GM15510 (cell line): ENCODE results near the gene EXOC4.

ENCODE experiments used
- POLR2A ChIP-seq: IDR thresholded peaks from 3 replicates; pipeline ENCODE4 v1.6.1; 2011; ENCODE audit warnings: borderline replicate concordance; ENCODE audit not compliant: insufficient read length; ENCODE audit errors: extremely low read depth

EXOC4 gene

DNA sequence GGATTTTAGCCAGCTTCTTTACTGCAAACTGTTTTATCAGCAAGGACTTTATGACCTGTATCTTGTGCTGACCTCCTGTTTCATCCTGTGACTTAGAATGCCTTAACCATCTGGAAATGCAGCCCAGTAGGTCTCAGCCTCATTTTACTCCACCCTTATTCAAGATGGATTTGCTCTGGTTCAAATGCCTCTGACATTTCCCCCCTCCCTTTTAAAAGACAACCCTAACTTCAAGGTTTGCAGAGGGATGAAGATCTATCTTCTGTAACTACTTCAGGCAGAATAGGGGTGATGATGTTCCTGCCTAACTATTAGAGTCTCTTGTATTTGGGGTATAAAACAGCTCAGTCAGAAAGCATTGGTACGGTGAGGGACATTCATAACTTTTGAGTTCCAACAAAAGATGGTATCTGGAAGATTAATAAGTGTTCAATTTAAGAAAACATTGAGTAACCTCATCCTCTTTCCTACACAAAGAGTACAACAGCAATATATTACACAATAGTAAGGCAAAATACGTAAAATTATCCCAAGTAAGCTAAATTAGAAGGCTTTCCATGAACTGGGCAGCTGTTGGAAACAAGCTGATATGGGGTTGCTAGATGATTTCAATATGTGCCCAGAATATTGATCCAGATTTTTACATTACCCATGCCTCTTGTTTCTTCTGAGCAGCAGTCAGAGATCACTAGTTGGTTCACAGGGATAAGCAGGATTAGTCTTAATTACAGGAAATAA is 834.3 kb downstream of the EXOC4 start:
- TF ChIP-seq POLR2A, result no peak

DNA sequence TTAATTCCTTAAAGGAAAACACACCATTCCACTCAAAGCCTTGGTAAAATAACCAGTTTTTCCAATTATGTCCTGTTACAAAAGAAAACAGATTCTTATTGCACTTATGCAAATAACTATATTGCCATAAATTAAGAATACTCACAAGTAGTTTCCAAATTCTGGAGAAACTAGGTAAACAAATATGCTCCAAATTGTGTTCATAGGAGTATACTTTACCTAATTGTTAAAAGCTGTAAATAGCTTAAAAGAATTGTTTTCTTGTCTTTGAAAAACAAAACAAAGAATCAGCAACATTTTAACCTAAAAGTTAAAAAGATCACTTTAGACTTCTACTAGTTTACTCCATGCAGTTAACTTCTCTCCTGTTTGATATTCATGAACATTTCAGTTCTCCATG is 835.3 kb downstream of the EXOC4 start:
- no peak for TF ChIP-seq POLR2A

DNA sequence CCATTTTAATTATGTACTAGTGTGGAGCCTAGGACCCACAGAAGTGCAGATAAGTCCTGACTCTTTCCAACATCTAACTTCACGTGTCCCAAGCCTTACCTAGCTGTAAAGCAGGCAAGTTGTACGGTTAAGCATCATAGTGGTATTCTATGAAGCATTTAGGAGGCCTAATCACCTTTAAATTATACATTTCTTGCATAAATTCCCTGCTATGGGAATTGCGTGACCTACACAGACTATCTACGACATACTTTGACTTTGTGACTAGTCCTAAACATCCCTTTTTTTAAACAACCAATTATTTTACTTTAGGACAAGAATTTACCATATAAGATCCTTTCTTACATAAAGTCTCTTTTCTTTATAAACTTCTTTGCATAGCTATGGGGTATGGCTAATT is 836.6 kb downstream of the EXOC4 start:
- no peak for TF ChIP-seq POLR2A

DNA sequence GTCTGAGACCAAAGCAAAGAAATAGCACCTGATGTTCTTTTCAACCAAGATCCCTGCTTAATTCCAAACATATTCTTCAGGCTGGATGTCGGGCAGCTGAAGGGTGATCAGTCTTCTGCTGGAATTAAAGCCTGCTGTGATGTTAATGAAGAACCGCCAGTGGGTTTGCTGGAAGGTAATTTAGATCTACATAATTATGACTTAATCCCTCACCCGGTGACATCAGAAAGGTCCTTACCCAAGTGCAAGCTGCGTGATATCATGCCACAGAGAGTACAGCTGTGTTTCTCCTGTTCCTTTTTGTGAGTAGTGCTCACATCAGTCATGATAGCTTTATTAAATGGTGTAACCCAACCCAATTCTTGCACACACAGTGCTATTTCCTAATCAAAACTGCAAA is 845.2 kb downstream of the EXOC4 start:
- TF ChIP-seq POLR2A, result no peak

DNA sequence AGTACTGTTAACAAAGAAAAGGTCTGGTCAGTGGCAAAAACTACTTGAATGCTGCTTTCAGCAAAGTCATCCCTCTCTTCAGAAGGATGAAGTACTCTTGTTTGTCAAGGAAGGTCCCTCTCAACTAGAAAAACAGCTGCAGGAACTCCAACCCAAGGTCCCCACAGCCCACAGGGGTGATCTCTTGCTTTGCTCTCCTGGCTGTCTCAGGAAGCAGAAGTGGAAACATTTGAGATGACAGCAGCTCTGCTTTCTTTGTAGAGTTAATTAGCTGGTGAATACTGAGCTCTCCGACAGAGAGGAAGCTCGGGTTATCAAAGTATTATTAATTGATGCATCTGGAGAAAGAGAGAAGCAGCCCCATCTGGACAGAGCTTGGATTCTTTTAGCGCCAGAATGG is 848.8 kb downstream of the EXOC4 start:
- no peak for TF ChIP-seq POLR2A

DNA sequence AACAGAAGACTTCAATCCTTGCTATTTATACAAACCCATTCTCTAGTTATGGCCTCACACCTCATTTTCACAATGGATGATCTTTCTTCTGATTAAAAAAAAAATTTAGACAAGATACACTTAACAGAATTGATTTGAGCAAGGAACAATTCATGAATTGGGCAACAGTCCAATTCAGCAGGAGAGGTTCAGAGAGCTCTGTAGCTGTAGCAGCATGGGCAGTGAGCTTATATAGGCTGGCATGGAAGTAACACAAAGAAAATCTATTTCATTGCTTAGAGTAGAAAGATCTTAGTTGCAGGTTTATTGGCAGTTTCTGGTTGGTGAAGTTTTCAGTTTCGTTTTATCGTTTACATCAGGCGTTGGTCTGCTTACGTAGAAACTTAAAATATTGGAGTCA is 851.3 kb downstream of the EXOC4 start:
- no peak for TF ChIP-seq POLR2A

DNA sequence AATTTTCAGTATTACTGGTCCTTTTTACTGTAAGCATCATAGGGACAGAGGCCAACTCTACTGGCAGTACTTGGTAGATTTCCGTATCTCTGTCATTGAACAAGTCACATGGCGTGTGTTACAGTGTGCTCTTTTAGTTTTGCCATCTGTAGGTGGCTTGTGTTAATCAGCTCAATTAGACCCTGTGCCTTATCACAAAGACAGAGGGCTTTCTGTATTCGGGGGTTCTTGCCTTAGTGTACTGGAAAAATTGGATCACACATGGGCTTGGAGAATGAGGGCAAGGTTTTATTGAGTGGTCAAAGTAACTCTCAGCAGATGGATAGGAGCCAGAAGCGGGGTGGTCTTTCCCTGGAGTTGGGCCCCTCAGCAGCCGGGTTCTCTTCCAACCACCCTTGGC is 853.0 kb downstream of the EXOC4 start:
- TF ChIP-seq POLR2A, result no peak

DNA sequence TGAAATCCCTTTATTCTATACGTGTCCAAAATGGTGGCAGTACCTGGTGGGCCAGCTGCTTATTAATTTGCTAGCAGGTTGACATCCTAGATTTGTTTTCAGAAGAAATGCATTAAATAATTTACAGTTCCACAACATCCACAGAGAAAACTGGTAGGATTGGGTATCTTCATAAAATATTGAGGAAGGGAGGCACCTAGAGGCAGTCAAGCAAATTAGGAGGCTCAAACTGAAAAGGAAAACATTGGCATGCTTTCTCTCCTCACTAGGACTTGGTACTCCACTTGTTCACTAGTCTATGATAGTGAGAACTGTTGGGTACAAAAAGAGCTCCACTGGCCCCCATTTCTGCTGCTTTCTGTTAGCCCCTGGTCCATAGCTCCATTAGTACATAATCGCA is 855.9 kb downstream of the EXOC4 start:
- TF ChIP-seq POLR2A, result no peak

DNA sequence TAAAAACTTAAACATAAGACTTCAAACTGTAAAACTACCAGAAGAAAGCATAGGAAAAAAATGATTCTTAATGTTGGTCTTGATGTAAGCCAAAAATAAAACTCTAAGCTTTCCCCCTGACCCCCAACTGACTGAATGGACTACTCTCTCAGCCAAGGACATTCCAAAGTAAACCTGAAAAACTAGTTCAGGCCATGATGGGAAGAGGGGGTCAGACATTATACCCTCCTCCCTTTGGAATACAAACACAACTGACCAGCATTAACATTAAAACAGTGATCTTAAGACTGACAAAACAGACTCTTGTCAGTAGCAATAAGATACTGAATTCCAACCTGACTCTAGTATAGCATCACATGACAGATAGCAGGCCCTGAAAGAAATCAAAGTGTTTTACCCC is 860.8 kb downstream of the EXOC4 start:
- TF ChIP-seq POLR2A, result no peak

DNA sequence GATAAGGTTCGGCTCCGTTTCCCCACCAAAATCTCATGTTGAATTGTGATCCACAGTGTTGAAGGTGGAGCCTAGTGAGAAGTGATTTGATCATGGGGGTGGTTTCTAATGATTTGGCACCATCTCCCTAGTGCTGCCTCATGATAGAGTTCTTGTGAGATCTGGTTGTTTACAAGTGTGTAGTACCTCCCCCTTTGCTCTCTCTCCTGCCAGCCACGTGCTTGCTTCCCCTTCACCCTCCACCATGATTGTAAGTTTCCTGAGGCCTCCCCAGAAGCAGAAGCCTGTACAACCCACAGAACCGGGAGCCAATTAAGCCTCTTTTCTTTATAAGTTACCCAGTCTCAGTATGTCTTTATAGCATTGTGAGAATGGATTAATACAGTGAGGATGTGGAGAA is 862.1 kb downstream of the EXOC4 start:
- no peak for TF ChIP-seq POLR2A
